ENCODE results near the gene CHID1. TPM values are rescaled to one million over a fixed set of nuclear protein-coding genes. Genes with fewer than 3 reads are reported as not detected.
A peak's percentile ranks its signal among the peaks of the same experiment; 100 is the strongest.

The CHID1 gene
- total and polyA plus RNA-seq, 9 of the 15 experiments (the other 6 are each of a cell fraction or from before 2014, with no cell fraction given) = 15.1 to 108 (median 39.8) TPM

DNA sequence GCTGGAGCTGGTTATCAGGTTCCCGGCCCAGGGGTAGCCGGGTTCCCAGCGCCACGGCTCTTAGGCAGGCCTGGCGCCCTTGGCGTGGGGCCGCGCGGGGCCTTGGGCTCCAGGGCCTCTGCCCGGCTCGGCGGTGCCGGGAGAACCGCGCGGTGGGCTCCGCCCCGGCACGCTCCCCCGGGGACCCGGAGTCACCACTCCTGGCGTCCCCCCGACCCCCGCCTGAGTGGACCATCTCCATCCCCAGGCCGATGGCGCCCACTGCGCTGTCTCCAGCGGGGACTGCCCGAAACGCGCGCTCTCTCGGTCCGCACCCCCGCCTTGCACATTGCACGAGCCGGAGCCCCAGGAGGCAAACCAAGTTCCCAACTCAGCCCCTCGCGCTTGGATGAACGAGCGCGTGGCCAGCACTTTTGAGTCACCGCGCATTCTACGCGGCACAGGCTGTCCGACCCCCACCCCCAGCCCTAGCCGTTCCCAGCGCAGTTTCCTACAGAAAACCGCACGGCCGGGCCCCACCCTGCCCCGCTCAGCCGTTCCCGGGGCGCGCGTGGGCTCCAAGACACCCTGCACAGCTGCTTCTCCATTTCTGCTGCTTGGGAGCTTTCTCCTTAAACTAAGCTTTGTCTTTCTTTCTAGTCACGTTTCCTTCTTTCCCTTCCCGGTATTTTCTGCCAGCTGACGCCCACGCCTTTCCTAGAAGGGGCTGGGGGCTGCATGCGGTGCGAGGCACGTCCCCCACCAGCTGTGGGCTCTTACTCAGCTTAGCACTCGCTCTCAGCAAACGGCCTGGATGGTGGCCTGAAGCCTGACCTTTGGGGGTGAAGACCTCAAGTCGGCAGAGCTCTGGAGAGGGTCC, 650 bp upstream of the CHID1 start (continued):
- TF ChIP-seq, protein P1, sequence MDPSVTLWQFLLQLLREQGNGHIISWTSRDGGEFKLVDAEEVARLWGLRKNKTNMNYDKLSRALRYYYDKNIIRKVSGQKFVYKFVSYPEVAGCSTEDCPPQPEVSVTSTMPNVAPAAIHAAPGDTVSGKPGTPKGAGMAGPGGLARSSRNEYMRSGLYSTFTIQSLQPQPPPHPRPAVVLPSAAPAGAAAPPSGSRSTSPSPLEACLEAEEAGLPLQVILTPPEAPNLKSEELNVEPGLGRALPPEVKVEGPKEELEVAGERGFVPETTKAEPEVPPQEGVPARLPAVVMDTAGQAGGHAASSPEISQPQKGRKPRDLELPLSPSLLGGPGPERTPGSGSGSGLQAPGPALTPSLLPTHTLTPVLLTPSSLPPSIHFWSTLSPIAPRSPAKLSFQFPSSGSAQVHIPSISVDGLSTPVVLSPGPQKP (CRISPR knock-in tag; IDR thresholded peaks at IDR 0.05) = no peak
- TF ChIP-seq GABPA (tag; conservative IDR thresholded peaks at IDR 0.05; ENCODE audit: low read depth) (peak; percentile 83; the same call in 1 of the 2 replicates), ZNF316 (IDR thresholded peaks at IDR 0.05) (no peak), ZNF507 (tag; conservative IDR thresholded peaks at IDR 0.05) (no peak), RBM17 (IDR thresholded peaks at IDR 0.05; ENCODE audit: borderline replicate concordance, low read depth, low read length) (no peak), NRF1 (conservative IDR thresholded peaks at IDR 0.05 in 1 of 2, IDR thresholded peaks at IDR 0.05 in 1 of 2) (peak; percentile 54 to 57), KLF1 (tag; IDR thresholded peaks at IDR 0.05) (no peak), TAF9B (IDR thresholded peaks at IDR 0.05; ENCODE audit: partially characterized antibody) (no peak), RBM15 (IDR thresholded peaks at IDR 0.05; ENCODE audit: insufficient read depth, low read length) (no peak), TCF7 (IDR thresholded peaks at IDR 0.05; ENCODE audit: borderline replicate concordance) (0 out of 2 replicates have a peak, but pooled peaks have one; percentile 13), SRSF7 (optimal IDR thresholded peaks at IDR 0.05; ENCODE audit: low read depth, low read length) (no peak), RBM25 (IDR thresholded peaks at IDR 0.05; ENCODE audit: low read depth, low read length, severe bottlenecking) (no peak), CHD4 (IDR thresholded peaks at IDR 0.05; ENCODE audit: insufficient read depth, insufficient replicate concordance, low read depth, low read length, poor library complexity, severe bottlenecking) (no peak), HMGN3 (IDR thresholded peaks at IDR 0.05; ENCODE audit: borderline replicate concordance, extremely low read depth, insufficient read length, low read depth, low read length) (peak; percentile 58), NFIC (IDR thresholded peaks at IDR 0.05) (no peak), MAFG (tag; conservative IDR thresholded peaks at IDR 0.05) (no peak), CSDE1 (IDR thresholded peaks at IDR 0.05) (no peak)
- TF ChIP-seq, protein P2, sequence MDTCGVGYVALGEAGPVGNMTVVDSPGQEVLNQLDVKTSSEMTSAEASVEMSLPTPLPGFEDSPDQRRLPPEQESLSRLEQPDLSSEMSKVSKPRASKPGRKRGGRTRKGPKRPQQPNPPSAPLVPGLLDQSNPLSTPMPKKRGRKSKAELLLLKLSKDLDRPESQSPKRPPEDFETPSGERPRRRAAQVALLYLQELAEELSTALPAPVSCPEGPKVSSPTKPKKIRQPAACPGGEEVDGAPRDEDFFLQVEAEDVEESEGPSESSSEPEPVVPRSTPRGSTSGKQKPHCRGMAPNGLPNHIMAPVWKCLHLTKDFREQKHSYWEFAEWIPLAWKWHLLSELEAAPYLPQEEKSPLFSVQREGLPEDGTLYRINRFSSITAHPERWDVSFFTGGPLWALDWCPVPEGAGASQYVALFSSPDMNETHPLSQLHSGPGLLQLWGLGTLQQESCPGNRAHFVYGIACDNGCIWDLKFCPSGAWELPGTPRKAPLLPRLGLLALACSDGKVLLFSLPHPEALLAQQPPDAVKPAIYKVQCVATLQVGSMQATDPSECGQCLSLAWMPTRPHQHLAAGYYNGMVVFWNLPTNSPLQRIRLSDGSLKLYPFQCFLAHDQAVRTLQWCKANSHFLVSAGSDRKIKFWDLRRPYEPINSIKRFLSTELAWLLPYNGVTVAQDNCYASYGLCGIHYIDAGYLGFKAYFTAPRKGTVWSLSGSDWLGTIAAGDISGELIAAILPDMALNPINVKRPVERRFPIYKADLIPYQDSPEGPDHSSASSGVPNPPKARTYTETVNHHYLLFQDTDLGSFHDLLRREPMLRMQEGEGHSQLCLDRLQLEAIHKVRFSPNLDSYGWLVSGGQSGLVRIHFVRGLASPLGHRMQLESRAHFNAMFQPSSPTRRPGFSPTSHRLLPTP (IDR thresholded peaks at IDR 0.05; ENCODE audit: borderline replicate concordance, extremely low read depth, insufficient read length) = no peak
- TF ChIP-seq, protein P3, sequence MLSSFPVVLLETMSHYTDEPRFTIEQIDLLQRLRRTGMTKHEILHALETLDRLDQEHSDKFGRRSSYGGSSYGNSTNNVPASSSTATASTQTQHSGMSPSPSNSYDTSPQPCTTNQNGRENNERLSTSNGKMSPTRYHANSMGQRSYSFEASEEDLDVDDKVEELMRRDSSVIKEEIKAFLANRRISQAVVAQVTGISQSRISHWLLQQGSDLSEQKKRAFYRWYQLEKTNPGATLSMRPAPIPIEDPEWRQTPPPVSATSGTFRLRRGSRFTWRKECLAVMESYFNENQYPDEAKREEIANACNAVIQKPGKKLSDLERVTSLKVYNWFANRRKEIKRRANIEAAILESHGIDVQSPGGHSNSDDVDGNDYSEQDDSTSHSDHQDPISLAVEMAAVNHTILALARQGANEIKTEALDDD (IDR thresholded peaks at IDR 0.05) = no peak
- TF ChIP-seq, protein P4, sequence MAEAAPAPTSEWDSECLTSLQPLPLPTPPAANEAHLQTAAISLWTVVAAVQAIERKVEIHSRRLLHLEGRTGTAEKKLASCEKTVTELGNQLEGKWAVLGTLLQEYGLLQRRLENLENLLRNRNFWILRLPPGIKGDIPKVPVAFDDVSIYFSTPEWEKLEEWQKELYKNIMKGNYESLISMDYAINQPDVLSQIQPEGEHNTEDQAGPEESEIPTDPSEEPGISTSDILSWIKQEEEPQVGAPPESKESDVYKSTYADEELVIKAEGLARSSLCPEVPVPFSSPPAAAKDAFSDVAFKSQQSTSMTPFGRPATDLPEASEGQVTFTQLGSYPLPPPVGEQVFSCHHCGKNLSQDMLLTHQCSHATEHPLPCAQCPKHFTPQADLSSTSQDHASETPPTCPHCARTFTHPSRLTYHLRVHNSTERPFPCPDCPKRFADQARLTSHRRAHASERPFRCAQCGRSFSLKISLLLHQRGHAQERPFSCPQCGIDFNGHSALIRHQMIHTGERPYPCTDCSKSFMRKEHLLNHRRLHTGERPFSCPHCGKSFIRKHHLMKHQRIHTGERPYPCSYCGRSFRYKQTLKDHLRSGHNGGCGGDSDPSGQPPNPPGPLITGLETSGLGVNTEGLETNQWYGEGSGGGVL (CRISPR knock-in tag; IDR thresholded peaks at IDR 0.05) = no peak
